HCT116 (cell line): ENCODE results near the gene EML4. TPM values are rescaled to one million over a fixed set of nuclear protein-coding genes. Genes with fewer than 3 reads are reported as not detected.

ENCODE experiments used
- ATAC-seq: fragments of 200-7000 bp; cut with Tn5 transposase; 2 replicates; pipeline ENCODE4 v1.9.1; 2020; ENCODE audit warnings: mild to moderate bottlenecking, moderate library complexity
- BruUV-seq: library from RNA; stranded (reverse); fragments of 400-500 nt; replicated peaks from 2 replicates; lab custom pipeline; 2021; lab: Mats Ljungman, UMichigan
- CTCF ChIA-PET: fragments of 300-600 bp; sonication (Branson Sonifier 250); formaldehyde crosslinking; loops from one replicate; lab custom pipeline; 2021; ENCODE audit warnings: antibody characterized with exemption; lab: Charles Lee
- POLR2A ChIA-PET: fragments of 300-600, 350-600 bp; sonication (Branson Sonifier 250); formaldehyde crosslinking; loops from one replicate; lab custom pipeline; 2021; ENCODE audit warnings: antibody characterized with exemption; lab: Charles Lee
- RAD21 ChIA-PET, 2 experiments: fragments of 300-600 bp; sonication (Branson Sonifier 250); formaldehyde crosslinking; loops; one replicate each; lab custom pipeline; 2023; ENCODE audit warnings: low total read pairs in 2 of 2; ENCODE audit not compliant: uncharacterized antibody in 2 of 2, unreplicated experiment in 2 of 2, low non-redundant PET in 1 of 2; lab: Charles Lee
- DNase-seq: peaks from one replicate; pipeline ENCODE4 v3.0.0-alpha.2; 2010; ENCODE audit warnings: low read depth, low spot score
- H2AFZ ChIP-seq: fragments of 200-600 bp; shearing (Covaris generic), sonication (generic); 2 replicates; pipeline ENCODE4 v1.6.1; 2017; ENCODE audit warnings: low read depth, mixed run types, mixed read lengths, antibody characterized with exemption, low read length; ENCODE audit not compliant: poor library complexity, severe bottlenecking
- H3K27ac ChIP-seq: 2 replicates; pipeline ENCODE4 v1.5.1; 2012; ENCODE audit warnings: low read depth, low read length
- H3K27me3 ChIP-seq: fragments of 200-600 bp; sonication (generic); 2 replicates; pipeline ENCODE4 v1.6.1; 2016; ENCODE audit warnings: mixed run types, low read length, mixed read lengths; ENCODE audit not compliant: insufficient read depth
- H3K36me3 ChIP-seq, 2 experiments: fragments of 200-500 bp in 1 of 2; fragments of 200-600 bp in 1 of 2; sonication (Bioruptor generic) in 1 of 2; sonication (generic) in 1 of 2; 2 replicates each; pipeline versions ENCODE4 v1.5.1 to v1.6.1; 2014 to 2016; ENCODE audit warnings: low read length in 2 of 2, inconsistent platforms in 1 of 2, mixed read lengths in 1 of 2, mixed run types in 1 of 2; ENCODE audit not compliant: insufficient read depth in 2 of 2, control insufficient read depth in 1 of 2
- H3K4me1 ChIP-seq, 2 experiments: fragments of 200-600 bp in 1 of 2; sonication (generic) in 1 of 2; 2 replicates each; pipeline versions ENCODE4 v1.5.1 to v1.6.1; 2012 to 2017; ENCODE audit warnings: low read length in 2 of 2, inconsistent platforms in 1 of 2, mild to moderate bottlenecking in 1 of 2, mixed read lengths in 1 of 2, mixed run types in 1 of 2, moderate library complexity in 1 of 2; ENCODE audit not compliant: insufficient read depth in 2 of 2, control insufficient read depth in 1 of 2
- H3K4me2 ChIP-seq: fragments of 200-600 bp; sonication (generic); 2 replicates; pipeline ENCODE4 v1.6.1; 2017; ENCODE audit warnings: mixed run types, low read length, mixed read lengths
- H3K4me3 ChIP-seq, 2 experiments: fragments of 200-600 bp in 1 of 2; sonication (generic) in 1 of 2; replicated peaks in 1 of 2; 2 replicates each; pipeline ENCODE4 v1.5.1; 2011 to 2016; ENCODE audit warnings: low read length in 2 of 2, control low read depth in 1 of 2, low read depth in 1 of 2, mild to moderate bottlenecking in 1 of 2, mixed read lengths in 1 of 2, mixed run types in 1 of 2
- H3K79me2 ChIP-seq: fragments of 200-600 bp; sonication (generic); 2 replicates; pipeline ENCODE4 v1.6.1; 2017; ENCODE audit warnings: mild to moderate bottlenecking, mixed run types, low read length, moderate library complexity, mixed read lengths; ENCODE audit not compliant: insufficient read depth
- H3K9ac ChIP-seq: fragments of 200-600 bp; sonication (generic); 2 replicates; pipeline ENCODE4 v1.6.1; 2016; ENCODE audit warnings: low read length, mixed read lengths
- H3K9me2 ChIP-seq: fragments of 200-600 bp; sonication (generic), shearing (Covaris generic); 2 replicates; pipeline ENCODE4 v1.6.1; 2017; ENCODE audit warnings: mixed run types, mild to moderate bottlenecking, moderate library complexity; ENCODE audit not compliant: insufficient read depth
- H3K9me3 ChIP-seq, 2 experiments: fragments of 200-500 bp in 1 of 2; fragments of 200-600 bp in 1 of 2; sonication (Bioruptor generic) in 1 of 2; sonication (generic) in 1 of 2; 2 replicates each; pipeline ENCODE4 v1.6.1; 2014 to 2017; ENCODE audit warnings: low read length in 2 of 2, mixed read lengths in 2 of 2, inconsistent platforms in 1 of 2, low read depth in 1 of 2, mild to moderate bottlenecking in 1 of 2, mixed run types in 1 of 2, moderate library complexity in 1 of 2; ENCODE audit not compliant: control insufficient read depth in 1 of 2, insufficient read depth in 1 of 2
- H4K20me1 ChIP-seq: fragments of 200-600 bp; sonication (generic), shearing (Covaris generic); 2 replicates; pipeline ENCODE4 v1.6.1; 2017; ENCODE audit warnings: mixed run types, mild to moderate bottlenecking, moderate library complexity; ENCODE audit not compliant: insufficient read depth
- CBX3 ChIP-seq: IDR thresholded peaks from 2 replicates; pipeline ENCODE4 v1.6.1; 2012; ENCODE audit warnings: low read depth
- CEBPB ChIP-seq: IDR thresholded peaks from 2 replicates; pipeline ENCODE4 v1.6.1; 2012; ENCODE audit warnings: low read depth
- EZH2phosphoT487 ChIP-seq: fragments of 200-600 bp; IDR thresholded peaks from 2 replicates; pipeline ENCODE4 v1.6.1; 2018; ENCODE audit warnings: antibody characterized with exemption, borderline replicate concordance
- JUND ChIP-seq: IDR thresholded peaks from 2 replicates; pipeline ENCODE4 v1.6.1; 2012
- RAD21 ChIP-seq: IDR thresholded peaks from 2 replicates; pipeline ENCODE4 v1.6.1; 2012; ENCODE audit warnings: low read depth, mild to moderate bottlenecking
- SRF ChIP-seq: IDR thresholded peaks from 2 replicates; pipeline ENCODE4 v1.6.1; 2012; ENCODE audit warnings: low read depth
- TCF7L2 ChIP-seq: IDR thresholded peaks from 2 replicates; pipeline ENCODE4 v1.7.0; 2011; ENCODE audit warnings: borderline replicate concordance, inconsistent platforms; ENCODE audit not compliant: insufficient read depth, insufficient read length; ENCODE audit errors: extremely low read depth
- YY1 ChIP-seq: IDR thresholded peaks from 2 replicates; pipeline ENCODE4 v1.6.1; 2011; ENCODE audit warnings: low read length, low read depth, moderate library complexity, mild to moderate bottlenecking; ENCODE audit not compliant: insufficient replicate concordance; ENCODE audit errors: extremely low read depth
- ZBTB33 ChIP-seq: IDR thresholded peaks from 2 replicates; pipeline ENCODE4 v1.6.1; 2011; ENCODE audit warnings: mild to moderate bottlenecking, low read length, moderate library complexity; ENCODE audit not compliant: insufficient replicate concordance; ENCODE audit errors: extremely low read depth
- ZFX ChIP-seq: fragments of 450-650 bp; IDR thresholded peaks from 2 replicates; pipeline ENCODE4 v1.6.1; 2017
- ZNF274 ChIP-seq: fragments of 200-500 bp; sonication (Bioruptor generic); IDR thresholded peaks from 2 replicates; pipeline ENCODE4 v1.6.1; 2014; ENCODE audit warnings: mild to moderate bottlenecking, low read depth, low read length, inconsistent platforms
- intact Hi-C: fragments of 100-400 bp; cut with micrococcal nuclease; formaldehyde crosslinking; loops from 2 replicates; pipeline ENCODE4 v1.10.0; 2022
- total RNA-seq: library from RNA; stranded (reverse); gene quantifications from one replicate; pipeline ENCODE4 v1.2.1, GENCODE V29; 2021; ENCODE audit not compliant: unreplicated experiment
- TF ChIP-seq, protein P1 (sequence below): IDR thresholded peaks from 2 replicates; pipeline ENCODE4 v1.6.1; 2012
- TF ChIP-seq, protein P2 (sequence below), 3 experiments: fragments of 200-600 bp in 1 of 3; sonication (generic) in 1 of 3; IDR thresholded peaks in 2 of 3; conservative IDR thresholded peaks in 1 of 3; 2 replicates each; pipeline ENCODE4 v1.5.1; 2012 to 2017; ENCODE audit warnings: low read depth in 2 of 3, low read length in 2 of 3, antibody characterized with exemption in 1 of 3, borderline replicate concordance in 1 of 3, control low read depth in 1 of 3, mild to moderate bottlenecking in 1 of 3, mixed read lengths in 1 of 3, mixed run types in 1 of 3, moderate library complexity in 1 of 3; ENCODE audit not compliant: insufficient read depth in 1 of 3
- TF ChIP-seq, protein P3 (sequence below): IDR thresholded peaks from 2 replicates; pipeline ENCODE4 v1.6.1; 2012

EML4 gene
- total RNA-seq, 1 experiment from 2014 or later = 53.5 TPM

- Histone ChIP-seq H3K27ac (no peak overlapping the region), H3K9me2 (no peaks in the 10 kb centered on the region), H3K9ac (no peak overlapping the region), H3K4me1 (no peaks in the 10 kb centered on the region), H3K4me2 (no peak overlapping the region), H3K9me3 (no peaks in the 10 kb centered on the region), H3K4me3 (no peak overlapping the region), H2AFZ (no peak overlapping the region), H3K27me3 (no peaks in the 10 kb centered on the region), H4K20me1 (peaks cover 5% of the 10 kb centered on the region; the same call in 1 of the 2 replicates), H3K79me2 (peaks cover 57% of the 10 kb centered on the region), H3K36me3 (no peaks in the 10 kb centered on the region)
- no TSS peak for BruUV-seq
- DNase-seq (peak; percentile 6), ATAC-seq (peak; percentile 93)
- TF ChIP-seq JUND (no peak), ZNF274 (no peak), TCF7L2 (no peak), SRF (no peak), ZFX (no peak), ZBTB33 (no peak), CBX3 (no peak), CEBPB (no peak), RAD21 (peak; percentile 76), EZH2phosphoT487 (no peak), YY1 (no peak)
- TF ChIP-seq, protein P1, sequence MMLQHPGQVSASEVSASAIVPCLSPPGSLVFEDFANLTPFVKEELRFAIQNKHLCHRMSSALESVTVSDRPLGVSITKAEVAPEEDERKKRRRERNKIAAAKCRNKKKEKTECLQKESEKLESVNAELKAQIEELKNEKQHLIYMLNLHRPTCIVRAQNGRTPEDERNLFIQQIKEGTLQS = no peak
- TF ChIP-seq, protein P2, sequence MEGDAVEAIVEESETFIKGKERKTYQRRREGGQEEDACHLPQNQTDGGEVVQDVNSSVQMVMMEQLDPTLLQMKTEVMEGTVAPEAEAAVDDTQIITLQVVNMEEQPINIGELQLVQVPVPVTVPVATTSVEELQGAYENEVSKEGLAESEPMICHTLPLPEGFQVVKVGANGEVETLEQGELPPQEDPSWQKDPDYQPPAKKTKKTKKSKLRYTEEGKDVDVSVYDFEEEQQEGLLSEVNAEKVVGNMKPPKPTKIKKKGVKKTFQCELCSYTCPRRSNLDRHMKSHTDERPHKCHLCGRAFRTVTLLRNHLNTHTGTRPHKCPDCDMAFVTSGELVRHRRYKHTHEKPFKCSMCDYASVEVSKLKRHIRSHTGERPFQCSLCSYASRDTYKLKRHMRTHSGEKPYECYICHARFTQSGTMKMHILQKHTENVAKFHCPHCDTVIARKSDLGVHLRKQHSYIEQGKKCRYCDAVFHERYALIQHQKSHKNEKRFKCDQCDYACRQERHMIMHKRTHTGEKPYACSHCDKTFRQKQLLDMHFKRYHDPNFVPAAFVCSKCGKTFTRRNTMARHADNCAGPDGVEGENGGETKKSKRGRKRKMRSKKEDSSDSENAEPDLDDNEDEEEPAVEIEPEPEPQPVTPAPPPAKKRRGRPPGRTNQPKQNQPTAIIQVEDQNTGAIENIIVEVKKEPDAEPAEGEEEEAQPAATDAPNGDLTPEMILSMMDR (IDR thresholded peaks at IDR 0.05 in 2 of 3, conservative IDR thresholded peaks at IDR 0.05 in 1 of 3; ENCODE audit: borderline replicate concordance in 1 of 3, insufficient read depth in 1 of 3, low read depth in 2 of 3, low read length in 2 of 3) = peak; percentile 32 to 53 (median 51); a peak in 5 of 6 replicates
- TF ChIP-seq, protein P3, sequence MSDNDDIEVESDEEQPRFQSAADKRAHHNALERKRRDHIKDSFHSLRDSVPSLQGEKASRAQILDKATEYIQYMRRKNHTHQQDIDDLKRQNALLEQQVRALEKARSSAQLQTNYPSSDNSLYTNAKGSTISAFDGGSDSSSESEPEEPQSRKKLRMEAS = no peak
- ChIA-PET POLR2A (no interaction called here), CTCF (interaction anchor here (0.6 to 3.0 kb wide), 3 partner anchors 142 to 144 kb away, joined by 4 to 8 read pairs (median 7); no protein-coding TSS in a partner anchor), RAD21 (interaction anchor here in 1 of 2 experiments (0.9 kb wide), 1 partner anchor 142 kb away, joined by 4 read pairs; no protein-coding TSS in a partner anchor)
- intact Hi-C loops = loop anchor here (1.0 to 5.0 kb wide), 2 partner anchors 142 to 371 kb away; no protein-coding TSS in a partner anchor
Observed at GRCh38 chr2:42238644-42239288, 69.6 kb downstream of the EML4 start.
